HL-60 (cell line): ENCODE data around the gene ARR3.

Experiments used
- DNase-seq, 2 experiments: peaks; one replicate each; pipeline ENCODE4 v3.0.0-alpha.2; 2010 to 2020; ENCODE audit warnings: low read depth in 1 of 2, low spot score in 1 of 2
- H3K27ac ChIP-seq: fragments of 250-450 bp; sonication (Bioruptor Pico); replicated peaks from 2 replicates; pipeline ENCODE4 v1.5.1; 2020; ENCODE audit warnings: mild to moderate bottlenecking, moderate library complexity
- H3K27me3 ChIP-seq: fragments of 250-450 bp; sonication (Bioruptor Pico); 2 replicates; pipeline ENCODE4 v1.5.1; 2021; ENCODE audit warnings: mild to moderate bottlenecking, moderate library complexity; ENCODE audit not compliant: insufficient read depth, poor library complexity, severe bottlenecking
- H3K4me3 ChIP-seq: replicated peaks from 2 replicates; pipeline ENCODE4 v1.5.1; 2011; ENCODE audit warnings: mild to moderate bottlenecking, control low read depth, low read length; ENCODE audit not compliant: insufficient read depth
- GABPA ChIP-seq: IDR thresholded peaks from 2 replicates; pipeline ENCODE4 v1.6.1; 2012; ENCODE audit warnings: low read depth
- POLR2AphosphoS5 ChIP-seq: IDR thresholded peaks from 2 replicates; pipeline ENCODE4 v1.6.1; 2012; ENCODE audit warnings: low read depth
- SPI1 ChIP-seq: IDR thresholded peaks from 2 replicates; pipeline ENCODE4 v1.6.1; 2012; ENCODE audit warnings: low read depth, mild to moderate bottlenecking, borderline replicate concordance
- TF ChIP-seq, protein P1 (sequence below): IDR thresholded peaks from 2 replicates; pipeline ENCODE4 v1.6.1; 2012; ENCODE audit warnings: low read depth; ENCODE audit not compliant: insufficient replicate concordance
- TF ChIP-seq, protein P2 (sequence below): IDR thresholded peaks from one replicate; pipeline ENCODE4 v1.5.1; 2011; ENCODE audit warnings: low read length, control low read depth, inconsistent platforms; ENCODE audit not compliant: insufficient read depth

ARR3 gene

DNA sequence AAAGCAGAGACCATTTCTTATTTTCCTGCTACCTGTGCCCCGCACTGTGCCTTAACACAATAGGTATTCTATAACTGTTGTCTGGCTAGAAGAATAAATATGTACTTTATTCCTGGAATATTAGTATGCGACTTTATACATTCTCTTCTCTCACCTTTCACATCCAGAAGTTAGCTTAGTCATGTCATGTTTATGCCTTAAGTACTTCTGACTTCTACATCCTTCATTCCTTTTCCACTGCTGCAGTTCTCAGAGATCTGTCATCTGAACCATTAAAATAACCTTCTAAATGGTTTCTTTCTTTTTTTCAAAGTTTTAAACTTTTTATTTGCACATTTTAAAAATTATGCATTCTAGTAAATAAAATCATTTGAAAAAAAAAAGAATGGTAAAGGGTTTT is 56.2 kb downstream of the ARR3 start:
- TF ChIP-seq, protein P1, sequence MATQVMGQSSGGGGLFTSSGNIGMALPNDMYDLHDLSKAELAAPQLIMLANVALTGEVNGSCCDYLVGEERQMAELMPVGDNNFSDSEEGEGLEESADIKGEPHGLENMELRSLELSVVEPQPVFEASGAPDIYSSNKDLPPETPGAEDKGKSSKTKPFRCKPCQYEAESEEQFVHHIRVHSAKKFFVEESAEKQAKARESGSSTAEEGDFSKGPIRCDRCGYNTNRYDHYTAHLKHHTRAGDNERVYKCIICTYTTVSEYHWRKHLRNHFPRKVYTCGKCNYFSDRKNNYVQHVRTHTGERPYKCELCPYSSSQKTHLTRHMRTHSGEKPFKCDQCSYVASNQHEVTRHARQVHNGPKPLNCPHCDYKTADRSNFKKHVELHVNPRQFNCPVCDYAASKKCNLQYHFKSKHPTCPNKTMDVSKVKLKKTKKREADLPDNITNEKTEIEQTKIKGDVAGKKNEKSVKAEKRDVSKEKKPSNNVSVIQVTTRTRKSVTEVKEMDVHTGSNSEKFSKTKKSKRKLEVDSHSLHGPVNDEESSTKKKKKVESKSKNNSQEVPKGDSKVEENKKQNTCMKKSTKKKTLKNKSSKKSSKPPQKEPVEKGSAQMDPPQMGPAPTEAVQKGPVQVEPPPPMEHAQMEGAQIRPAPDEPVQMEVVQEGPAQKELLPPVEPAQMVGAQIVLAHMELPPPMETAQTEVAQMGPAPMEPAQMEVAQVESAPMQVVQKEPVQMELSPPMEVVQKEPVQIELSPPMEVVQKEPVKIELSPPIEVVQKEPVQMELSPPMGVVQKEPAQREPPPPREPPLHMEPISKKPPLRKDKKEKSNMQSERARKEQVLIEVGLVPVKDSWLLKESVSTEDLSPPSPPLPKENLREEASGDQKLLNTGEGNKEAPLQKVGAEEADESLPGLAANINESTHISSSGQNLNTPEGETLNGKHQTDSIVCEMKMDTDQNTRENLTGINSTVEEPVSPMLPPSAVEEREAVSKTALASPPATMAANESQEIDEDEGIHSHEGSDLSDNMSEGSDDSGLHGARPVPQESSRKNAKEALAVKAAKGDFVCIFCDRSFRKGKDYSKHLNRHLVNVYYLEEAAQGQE, result no peak
- TF ChIP-seq POLR2AphosphoS5, result no peak
- Histone ChIP-seq H3K27ac (no peak overlapping the region), H3K27me3 (no peaks in the 10 kb centered on the region), H3K4me3 (no peak overlapping the region)
- no peak for DNase-seq

DNA sequence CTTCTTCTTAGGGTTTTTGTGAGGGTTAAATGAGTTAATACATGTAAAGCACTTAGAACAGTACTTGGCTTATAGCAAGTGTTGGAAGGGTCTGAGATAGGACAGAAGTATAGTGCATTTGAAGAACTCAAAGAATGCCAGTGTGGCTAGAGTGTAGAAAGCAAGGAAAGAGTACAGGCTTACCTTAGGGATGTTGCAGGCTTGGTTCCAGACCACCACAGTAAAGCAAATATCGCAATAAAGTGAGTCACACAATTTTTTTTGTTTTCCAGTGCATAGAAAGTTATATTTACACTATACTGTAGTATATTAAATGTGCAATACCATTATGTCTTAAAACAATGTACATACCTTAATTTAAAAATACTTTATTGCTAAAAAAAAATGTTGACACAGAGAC is 63.0 kb downstream of the ARR3 start:
- Histone ChIP-seq H3K4me3 (no peak overlapping the region), H3K27me3 (no peaks in the 10 kb centered on the region), H3K27ac (no peak overlapping the region)
- DNase-seq, result no peak
- TF ChIP-seq, protein P2, sequence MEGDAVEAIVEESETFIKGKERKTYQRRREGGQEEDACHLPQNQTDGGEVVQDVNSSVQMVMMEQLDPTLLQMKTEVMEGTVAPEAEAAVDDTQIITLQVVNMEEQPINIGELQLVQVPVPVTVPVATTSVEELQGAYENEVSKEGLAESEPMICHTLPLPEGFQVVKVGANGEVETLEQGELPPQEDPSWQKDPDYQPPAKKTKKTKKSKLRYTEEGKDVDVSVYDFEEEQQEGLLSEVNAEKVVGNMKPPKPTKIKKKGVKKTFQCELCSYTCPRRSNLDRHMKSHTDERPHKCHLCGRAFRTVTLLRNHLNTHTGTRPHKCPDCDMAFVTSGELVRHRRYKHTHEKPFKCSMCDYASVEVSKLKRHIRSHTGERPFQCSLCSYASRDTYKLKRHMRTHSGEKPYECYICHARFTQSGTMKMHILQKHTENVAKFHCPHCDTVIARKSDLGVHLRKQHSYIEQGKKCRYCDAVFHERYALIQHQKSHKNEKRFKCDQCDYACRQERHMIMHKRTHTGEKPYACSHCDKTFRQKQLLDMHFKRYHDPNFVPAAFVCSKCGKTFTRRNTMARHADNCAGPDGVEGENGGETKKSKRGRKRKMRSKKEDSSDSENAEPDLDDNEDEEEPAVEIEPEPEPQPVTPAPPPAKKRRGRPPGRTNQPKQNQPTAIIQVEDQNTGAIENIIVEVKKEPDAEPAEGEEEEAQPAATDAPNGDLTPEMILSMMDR, result no peak
- TF ChIP-seq POLR2AphosphoS5 (no peak), SPI1 (no peak), GABPA (no peak)
- TF ChIP-seq, protein P1, result no peak
